Stimulated activated naive CD8-positive, alpha-beta T cell treated with anti-CD3 and anti-CD28 coated beads, Interleukin-15, Interleukin-2, amounts not matched to agents 100 ng/mL and 50 ng/mL, for 24 hours (primary cell): Measurements from ENCODE around the gene C6.

Source experiments
- H3K27ac Mint-ChIP-seq: one replicate; pipeline ENCODE4 v1.8.0; 2021; ENCODE audit warnings: mild to moderate bottlenecking, mixed read lengths
- H3K27me3 Mint-ChIP-seq: one replicate; pipeline ENCODE4 v1.8.0; 2021; ENCODE audit warnings: mixed read lengths
- H3K36me3 Mint-ChIP-seq: one replicate; pipeline ENCODE4 v1.8.0; 2021; ENCODE audit warnings: low read depth, mixed read lengths
- H3K4me1 Mint-ChIP-seq: one replicate; pipeline ENCODE4 v1.8.0; 2021; ENCODE audit warnings: low read depth, mixed read lengths
- H3K4me3 Mint-ChIP-seq: one replicate; pipeline ENCODE4 v1.8.0; 2021; ENCODE audit warnings: mild to moderate bottlenecking, mixed read lengths
- H3K9me3 Mint-ChIP-seq: one replicate; pipeline ENCODE4 v1.8.0; 2021; ENCODE audit warnings: mixed read lengths

The C6 gene

DNA sequence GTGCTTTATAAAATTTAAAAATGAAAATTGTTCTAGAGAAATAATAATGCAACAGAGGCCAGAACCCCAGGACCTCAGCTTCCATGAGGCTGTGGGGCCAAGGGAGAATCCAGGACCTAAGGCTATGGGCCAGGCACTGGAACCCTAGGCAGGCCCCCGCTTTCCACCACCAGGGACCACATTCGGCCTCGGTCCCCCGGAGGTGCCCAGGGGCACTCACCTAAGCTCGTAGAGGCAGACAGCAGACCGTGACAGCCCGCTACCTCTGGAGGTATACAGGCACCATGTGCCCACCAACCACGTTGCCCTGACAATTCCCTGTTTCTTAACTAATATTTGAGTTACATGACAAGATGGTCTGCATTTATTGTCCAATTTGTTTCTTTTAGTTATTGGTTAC lies 92.7 kb downstream of the C6 start:
- H3K4me1 Mint-ChIP-seq = no peaks in the 10 kb centered on the region
- no peak overlapping the region for H3K27ac Mint-ChIP-seq
- H3K27me3 Mint-ChIP-seq = no peaks in the 10 kb centered on the region
- H3K9me3 Mint-ChIP-seq = no peaks in the 10 kb centered on the region
- no peak overlapping the region for H3K4me3 Mint-ChIP-seq
- no peaks in the 10 kb centered on the region for H3K36me3 Mint-ChIP-seq

DNA sequence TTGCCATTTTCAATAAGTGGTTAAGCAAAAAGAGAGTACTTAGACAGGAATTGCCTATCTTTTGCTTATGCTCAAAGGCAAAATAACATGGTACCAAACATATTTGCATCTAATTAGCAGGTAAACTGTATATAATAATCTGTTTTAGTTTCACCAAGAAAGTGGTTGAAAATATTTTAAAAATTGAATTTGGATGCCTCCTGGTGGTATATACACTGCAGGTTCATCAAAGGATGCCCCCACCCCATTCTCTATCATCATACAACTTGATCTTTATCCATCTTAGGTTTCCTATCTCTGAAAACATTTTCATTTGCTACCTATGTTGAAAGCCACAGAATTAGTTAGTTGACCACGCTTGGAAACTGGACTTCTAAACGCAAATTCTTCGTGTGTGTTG lies 95.2 kb downstream of the C6 start:
- H3K27me3 Mint-ChIP-seq = no peaks in the 10 kb centered on the region
- H3K9me3 Mint-ChIP-seq = no peaks in the 10 kb centered on the region
- H3K36me3 Mint-ChIP-seq = no peaks in the 10 kb centered on the region
- no peak overlapping the region for H3K4me3 Mint-ChIP-seq
- no peaks in the 10 kb centered on the region for H3K4me1 Mint-ChIP-seq
- H3K27ac Mint-ChIP-seq = no peak overlapping the region

DNA sequence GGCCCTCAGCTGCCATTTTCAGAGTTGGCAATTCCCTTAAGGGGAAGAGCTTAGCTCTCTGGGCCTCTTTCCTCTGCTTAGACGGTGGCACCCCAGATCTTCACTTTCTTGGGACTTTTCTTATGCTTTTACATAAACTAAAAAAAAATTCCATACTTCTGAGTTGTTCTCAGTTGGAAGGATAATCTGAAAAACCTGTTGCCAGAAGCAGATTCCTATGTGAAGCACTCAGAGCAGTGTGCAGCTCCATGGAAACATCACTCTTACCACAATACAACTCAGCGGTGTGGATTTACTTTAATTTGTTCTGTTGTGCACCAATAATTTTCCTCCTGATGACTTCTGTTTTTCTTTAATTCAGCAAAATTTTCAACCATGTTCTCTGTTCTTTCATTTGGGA lies 98.1 kb downstream of the C6 start:
- H3K4me1 Mint-ChIP-seq = no peaks in the 10 kb centered on the region
- H3K9me3 Mint-ChIP-seq = no peaks in the 10 kb centered on the region
- no peak overlapping the region for H3K4me3 Mint-ChIP-seq
- no peaks in the 10 kb centered on the region for H3K27me3 Mint-ChIP-seq
- H3K36me3 Mint-ChIP-seq = no peaks in the 10 kb centered on the region
- no peak overlapping the region for H3K27ac Mint-ChIP-seq

DNA sequence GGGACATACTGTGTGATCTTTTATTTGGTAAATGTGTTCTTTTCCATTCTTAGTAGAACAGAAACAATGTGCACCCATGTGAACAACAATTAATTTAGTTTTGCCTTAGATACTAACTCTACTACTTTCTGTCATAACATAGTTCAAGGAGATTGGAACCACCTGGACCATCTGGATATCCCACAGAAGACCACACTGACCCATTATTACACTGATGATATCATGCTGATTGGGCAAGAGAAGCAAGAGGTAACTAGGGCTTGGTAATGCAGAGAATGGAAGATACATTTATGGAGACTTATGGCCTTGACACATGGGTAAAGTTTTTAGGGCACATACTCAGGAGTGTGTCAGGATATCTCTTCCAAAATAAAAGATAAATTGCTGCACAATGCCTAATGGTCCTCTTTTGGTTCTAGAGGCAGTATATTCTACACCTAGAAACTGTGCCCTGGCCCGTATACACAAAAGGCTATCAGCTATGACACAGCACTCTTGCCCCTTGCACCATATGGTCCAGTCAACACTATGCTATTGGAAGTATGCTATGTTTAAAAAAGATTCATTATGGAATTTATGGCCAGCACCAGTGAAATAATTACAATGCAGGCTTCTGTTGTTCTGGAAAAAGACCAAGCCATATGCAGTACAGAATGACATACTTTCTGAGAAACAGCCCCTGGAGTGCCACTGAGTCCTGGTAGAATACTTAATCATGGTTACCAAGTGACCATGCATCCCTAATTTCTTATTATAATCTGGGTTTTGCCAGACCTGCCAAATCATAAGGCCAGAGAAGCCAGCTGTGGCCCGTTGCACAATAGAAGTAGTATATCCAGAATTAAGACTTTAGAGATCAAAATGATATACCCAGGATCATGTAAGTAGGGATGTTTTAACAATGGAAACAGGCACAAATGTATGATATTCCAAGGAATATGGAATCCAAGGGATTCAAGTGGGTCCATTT lies 100.6 kb downstream of the C6 start:
- Mint-ChIP-seq H3K9me3 (no peaks in the 10 kb centered on the region), H3K4me3 (no peak overlapping the region), H3K27me3 (no peaks in the 10 kb centered on the region), H3K4me1 (no peaks in the 10 kb centered on the region), H3K27ac (no peak overlapping the region), H3K36me3 (no peaks in the 10 kb centered on the region)

DNA sequence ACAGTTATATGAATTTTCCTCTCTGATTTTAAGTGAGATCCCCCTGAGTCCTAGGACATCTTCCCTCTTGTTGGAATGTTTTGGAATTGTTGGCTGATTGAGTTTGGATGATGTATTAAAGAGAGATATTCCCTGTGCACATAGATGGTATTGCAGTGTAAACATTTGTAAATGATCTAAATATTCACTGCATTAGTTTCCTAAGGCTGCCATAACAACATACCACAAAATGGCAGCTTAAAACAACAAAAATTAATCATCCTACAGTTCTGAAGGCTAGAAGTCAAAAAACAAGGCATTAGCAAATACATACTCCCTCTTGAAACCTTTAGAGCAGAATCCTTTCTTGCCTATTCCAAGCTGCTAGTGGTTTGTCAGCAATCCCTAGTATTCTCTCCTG lies 104.1 kb downstream of the C6 start:
- Mint-ChIP-seq H3K4me1 (no peaks in the 10 kb centered on the region), H3K36me3 (no peaks in the 10 kb centered on the region), H3K4me3 (no peak overlapping the region), H3K27ac (no peak overlapping the region), H3K9me3 (no peaks in the 10 kb centered on the region), H3K27me3 (no peaks in the 10 kb centered on the region)

DNA sequence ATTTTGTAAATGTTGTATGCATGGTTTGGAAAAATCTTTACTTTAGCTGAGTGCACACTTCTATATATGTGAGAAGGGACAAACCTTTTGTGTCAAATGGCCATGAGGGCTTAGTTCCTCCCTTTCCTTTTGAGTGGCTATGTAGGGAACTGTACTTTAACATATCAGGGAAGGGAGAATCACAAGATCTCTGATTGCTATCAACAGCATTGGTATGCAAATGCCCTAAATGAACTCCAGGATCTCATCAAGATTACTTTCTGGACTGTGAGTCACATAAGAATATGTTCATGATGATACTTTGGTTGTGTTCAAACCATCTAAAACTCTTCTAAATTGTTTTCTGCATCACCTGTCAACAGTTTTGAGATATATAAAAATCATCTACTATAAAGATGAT lies 111.0 kb downstream of the C6 start:
- Mint-ChIP-seq H3K4me3 (no peak overlapping the region), H3K27ac (no peak overlapping the region), H3K36me3 (no peaks in the 10 kb centered on the region), H3K9me3 (no peaks in the 10 kb centered on the region), H3K27me3 (no peaks in the 10 kb centered on the region), H3K4me1 (no peaks in the 10 kb centered on the region)

DNA sequence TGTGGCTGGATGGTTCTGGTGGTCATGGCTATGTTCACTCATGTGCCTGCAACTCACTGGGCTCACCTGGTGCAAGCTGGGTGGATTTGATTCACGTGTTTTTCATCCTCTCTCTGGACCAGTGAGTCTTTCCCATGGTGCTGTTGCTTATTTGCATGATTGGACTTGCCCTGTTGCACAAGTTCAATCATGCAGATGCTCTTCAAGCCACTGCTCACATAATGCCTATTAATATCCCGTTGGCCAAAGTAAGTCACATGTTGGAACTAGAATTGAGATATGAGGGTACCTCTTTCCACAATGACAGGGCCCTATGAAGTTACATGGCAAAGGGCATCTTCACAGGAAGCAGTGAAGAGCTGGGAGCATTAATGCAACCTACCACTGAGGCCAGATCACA lies 115.7 kb downstream of the C6 start:
- no peak overlapping the region for H3K27ac Mint-ChIP-seq
- H3K9me3 Mint-ChIP-seq = no peaks in the 10 kb centered on the region
- H3K36me3 Mint-ChIP-seq = no peaks in the 10 kb centered on the region
- no peak overlapping the region for H3K4me3 Mint-ChIP-seq
- H3K4me1 Mint-ChIP-seq = no peaks in the 10 kb centered on the region
- H3K27me3 Mint-ChIP-seq = no peaks in the 10 kb centered on the region

DNA sequence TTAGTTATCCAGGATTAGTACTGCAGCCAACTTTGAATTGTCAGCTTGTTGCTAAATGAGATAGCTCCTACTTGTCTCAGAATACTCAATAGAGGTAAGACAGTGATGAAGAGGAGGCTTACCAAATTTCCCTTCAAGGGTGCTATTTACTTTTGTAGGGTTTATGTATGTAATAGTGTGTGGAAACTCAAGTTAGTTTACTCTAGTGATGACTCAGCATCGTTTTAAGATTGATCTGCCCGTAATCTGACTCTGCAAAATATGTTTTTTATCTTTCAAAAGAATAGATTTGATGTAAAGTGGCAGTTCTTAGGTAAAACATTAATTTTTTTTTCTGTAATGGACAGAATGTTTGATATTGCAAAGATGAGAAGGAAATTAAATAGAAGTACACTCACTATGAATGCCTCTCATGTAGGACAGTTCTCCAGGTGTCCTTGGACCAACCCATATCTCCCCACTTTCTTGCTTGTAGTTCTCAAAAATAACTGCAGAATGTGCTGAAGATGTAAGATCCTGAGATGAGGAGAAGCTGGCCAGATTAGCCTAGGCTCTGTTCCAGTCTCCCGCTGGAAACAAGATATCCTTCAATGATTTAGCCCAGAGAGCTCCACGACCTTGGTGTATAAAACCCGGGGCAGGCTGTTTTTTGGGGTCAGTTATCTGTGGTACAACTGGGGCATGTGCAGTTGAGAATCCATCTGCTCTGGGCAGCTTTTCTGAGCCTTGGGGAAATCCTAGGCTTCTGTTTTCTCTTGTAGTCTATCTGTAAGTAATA lies 117.8 kb downstream of the C6 start:
- Mint-ChIP-seq H3K9me3 (no peaks in the 10 kb centered on the region), H3K27ac (no peak overlapping the region), H3K36me3 (no peaks in the 10 kb centered on the region), H3K4me1 (no peaks in the 10 kb centered on the region), H3K4me3 (no peak overlapping the region), H3K27me3 (no peaks in the 10 kb centered on the region)

DNA sequence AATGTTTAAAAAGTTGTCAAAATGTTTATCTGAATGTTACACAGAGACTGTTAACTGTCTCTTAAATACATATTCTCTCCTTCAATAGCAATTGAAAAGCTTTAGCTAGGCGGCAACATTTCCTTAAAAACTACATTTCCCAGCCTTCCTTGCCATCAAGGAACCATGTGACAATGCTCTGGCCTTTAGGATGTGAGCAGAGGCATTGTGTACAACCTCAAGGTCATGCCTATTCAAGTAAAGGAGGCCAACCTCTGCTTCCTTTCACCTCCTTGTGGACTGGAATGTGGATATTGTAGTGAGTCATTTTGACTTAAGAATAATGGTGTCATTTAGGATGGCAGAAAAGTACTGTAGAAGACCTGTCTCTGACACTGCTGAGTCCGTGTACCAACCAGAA lies 118.5 kb downstream of the C6 start:
- no peaks in the 10 kb centered on the region for H3K9me3 Mint-ChIP-seq

DNA sequence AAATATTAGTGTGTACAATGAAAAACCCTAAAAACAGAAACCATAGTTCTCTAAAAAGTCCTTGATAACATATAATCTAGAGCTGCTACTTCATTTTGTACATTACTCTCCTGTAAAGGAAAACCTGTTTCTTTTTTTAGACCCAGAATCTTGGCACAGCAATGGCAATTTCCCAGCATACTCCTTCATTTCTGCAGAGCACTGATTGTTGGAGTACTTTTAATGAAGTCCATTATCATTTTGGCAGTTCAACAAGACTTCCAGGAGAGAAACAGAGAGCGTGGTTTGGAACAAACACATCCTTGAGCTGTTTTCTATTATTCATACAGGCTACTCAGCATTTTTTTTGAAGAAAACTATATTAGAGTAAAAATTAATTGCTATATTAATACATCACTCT lies 119.5 kb downstream of the C6 start:
- Mint-ChIP-seq H3K9me3 (no peaks in the 10 kb centered on the region), H3K4me3 (no peak overlapping the region), H3K27ac (no peak overlapping the region), H3K4me1 (no peaks in the 10 kb centered on the region), H3K27me3 (no peaks in the 10 kb centered on the region), H3K36me3 (no peaks in the 10 kb centered on the region)

More for the DNA sequence above, 118.5 kb downstream of the C6 start:
- no peaks in the 10 kb centered on the region for H3K27me3 Mint-ChIP-seq
- H3K4me3 Mint-ChIP-seq = no peak overlapping the region
- no peaks in the 10 kb centered on the region for H3K4me1 Mint-ChIP-seq
- no peak overlapping the region for H3K27ac Mint-ChIP-seq
- H3K36me3 Mint-ChIP-seq = no peaks in the 10 kb centered on the region
